Measurements from ENCODE around the gene CSRNP3.

DNA sequence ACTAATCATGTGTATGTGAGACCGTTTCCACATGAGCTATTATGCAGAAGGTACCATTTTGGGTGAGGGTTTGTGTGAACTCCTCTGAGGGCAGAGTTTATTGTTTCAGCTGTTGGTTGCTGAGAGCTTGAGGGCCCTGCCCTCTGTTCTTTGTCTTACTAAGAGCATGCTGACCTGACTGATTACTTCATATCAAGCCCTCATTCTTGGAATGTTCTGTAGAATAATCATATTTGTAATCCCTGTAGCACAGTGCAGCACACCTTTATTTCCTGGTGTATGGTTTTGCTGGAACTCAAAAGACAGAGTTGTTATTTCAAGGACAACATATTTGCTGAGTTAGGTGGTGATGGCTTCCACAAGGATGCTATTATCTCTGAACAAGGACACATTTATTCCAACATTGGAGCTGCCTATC lies 206.1 kb downstream of the CSRNP3 start:
- TF ChIP-seq EZH2 (IDR thresholded peaks at IDR 0.05; ENCODE audit: borderline replicate concordance, low read length), result no peak
- TF ChIP-seq, protein P1, sequence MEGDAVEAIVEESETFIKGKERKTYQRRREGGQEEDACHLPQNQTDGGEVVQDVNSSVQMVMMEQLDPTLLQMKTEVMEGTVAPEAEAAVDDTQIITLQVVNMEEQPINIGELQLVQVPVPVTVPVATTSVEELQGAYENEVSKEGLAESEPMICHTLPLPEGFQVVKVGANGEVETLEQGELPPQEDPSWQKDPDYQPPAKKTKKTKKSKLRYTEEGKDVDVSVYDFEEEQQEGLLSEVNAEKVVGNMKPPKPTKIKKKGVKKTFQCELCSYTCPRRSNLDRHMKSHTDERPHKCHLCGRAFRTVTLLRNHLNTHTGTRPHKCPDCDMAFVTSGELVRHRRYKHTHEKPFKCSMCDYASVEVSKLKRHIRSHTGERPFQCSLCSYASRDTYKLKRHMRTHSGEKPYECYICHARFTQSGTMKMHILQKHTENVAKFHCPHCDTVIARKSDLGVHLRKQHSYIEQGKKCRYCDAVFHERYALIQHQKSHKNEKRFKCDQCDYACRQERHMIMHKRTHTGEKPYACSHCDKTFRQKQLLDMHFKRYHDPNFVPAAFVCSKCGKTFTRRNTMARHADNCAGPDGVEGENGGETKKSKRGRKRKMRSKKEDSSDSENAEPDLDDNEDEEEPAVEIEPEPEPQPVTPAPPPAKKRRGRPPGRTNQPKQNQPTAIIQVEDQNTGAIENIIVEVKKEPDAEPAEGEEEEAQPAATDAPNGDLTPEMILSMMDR (IDR thresholded peaks at IDR 0.05; ENCODE audit: low read length), result no peak

Measured in OCI-LY1 (cell line).